ENCODE measurements around the gene CFD.
"Not testable (repeated sequence)": the region's sequence is repeated elsewhere in the genome, so short reads cannot be mapped to it uniquely, and the experiment has no call there.

The CFD gene

DNA sequence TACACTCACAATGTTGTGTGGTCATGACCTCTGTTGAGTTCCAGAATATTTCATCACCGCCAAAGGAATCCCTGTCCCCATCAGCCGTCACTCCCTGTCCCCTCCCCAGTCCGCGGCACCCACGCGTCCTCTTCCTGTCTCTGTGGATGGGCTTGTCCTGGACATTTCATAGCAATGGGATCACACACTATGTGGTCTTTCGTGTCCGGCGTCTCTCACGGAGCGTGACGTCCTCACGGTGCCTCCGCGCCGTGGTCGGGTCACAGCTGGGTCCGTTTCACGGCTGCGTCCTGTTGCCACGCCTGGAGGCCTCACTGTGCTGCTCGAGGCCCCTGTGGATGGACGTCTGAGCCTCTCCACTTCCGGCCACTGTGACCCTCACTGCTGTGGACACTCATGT, 25.2 kb upstream of the CFD start:
- ChIA-PET CTCF (no interaction called here), POLR2A (no interaction called here)
- TF ChIP-seq, protein P1, sequence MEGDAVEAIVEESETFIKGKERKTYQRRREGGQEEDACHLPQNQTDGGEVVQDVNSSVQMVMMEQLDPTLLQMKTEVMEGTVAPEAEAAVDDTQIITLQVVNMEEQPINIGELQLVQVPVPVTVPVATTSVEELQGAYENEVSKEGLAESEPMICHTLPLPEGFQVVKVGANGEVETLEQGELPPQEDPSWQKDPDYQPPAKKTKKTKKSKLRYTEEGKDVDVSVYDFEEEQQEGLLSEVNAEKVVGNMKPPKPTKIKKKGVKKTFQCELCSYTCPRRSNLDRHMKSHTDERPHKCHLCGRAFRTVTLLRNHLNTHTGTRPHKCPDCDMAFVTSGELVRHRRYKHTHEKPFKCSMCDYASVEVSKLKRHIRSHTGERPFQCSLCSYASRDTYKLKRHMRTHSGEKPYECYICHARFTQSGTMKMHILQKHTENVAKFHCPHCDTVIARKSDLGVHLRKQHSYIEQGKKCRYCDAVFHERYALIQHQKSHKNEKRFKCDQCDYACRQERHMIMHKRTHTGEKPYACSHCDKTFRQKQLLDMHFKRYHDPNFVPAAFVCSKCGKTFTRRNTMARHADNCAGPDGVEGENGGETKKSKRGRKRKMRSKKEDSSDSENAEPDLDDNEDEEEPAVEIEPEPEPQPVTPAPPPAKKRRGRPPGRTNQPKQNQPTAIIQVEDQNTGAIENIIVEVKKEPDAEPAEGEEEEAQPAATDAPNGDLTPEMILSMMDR (IDR thresholded peaks at IDR 0.05; ENCODE audit: insufficient read depth, low read length, missing control alignments), result no peak

DNA sequence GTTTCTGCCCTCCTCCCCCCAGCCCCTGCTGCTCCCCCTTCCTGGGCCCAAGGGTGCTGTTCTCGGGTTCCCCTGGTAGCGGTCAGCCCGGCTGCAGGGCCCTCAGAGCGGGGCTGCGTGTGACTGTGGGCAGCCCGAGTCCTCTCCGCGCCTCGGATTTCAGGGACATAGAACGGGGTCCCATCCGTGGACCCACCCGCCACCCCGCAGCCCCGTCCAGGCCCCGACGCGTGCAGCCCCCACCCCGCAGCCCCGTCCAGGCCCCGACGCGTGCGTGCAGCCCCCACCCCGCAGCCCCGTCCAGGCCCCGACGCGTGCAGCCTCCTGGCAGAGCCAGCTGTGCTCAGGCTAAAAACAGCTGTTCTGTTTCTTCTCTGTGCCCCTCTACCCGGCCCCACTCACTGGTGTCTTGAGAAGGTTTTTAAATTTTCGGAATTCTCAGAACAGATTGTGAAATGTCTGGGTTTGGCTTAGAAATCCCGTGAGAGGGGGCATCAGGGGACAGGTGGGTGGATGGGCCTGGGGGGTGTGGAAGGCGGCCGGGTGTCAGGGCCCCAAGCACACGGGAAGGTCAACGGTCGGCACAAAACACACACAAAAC, 24.2 kb upstream of the CFD start:
- TF ChIP-seq, protein P1 (IDR thresholded peaks at IDR 0.05; ENCODE audit: insufficient read depth, low read length, missing control alignments), result no peak
- CTCF ChIA-PET, result no interaction called here
- POLR2A ChIA-PET, result no interaction called here
- no peak overlapping the region for H3K4me3 ChIP-seq (ENCODE audit: low read depth, low read length)
- DNase-seq (ENCODE audit: low read depth, low spot score), result no peak

More for the DNA sequence above, 25.2 kb upstream of the CFD start:
- H3K4me3 ChIP-seq (ENCODE audit: low read depth, low read length), result no peak overlapping the region
- DNase-seq (ENCODE audit: low read depth, low spot score), result no peak

DNA sequence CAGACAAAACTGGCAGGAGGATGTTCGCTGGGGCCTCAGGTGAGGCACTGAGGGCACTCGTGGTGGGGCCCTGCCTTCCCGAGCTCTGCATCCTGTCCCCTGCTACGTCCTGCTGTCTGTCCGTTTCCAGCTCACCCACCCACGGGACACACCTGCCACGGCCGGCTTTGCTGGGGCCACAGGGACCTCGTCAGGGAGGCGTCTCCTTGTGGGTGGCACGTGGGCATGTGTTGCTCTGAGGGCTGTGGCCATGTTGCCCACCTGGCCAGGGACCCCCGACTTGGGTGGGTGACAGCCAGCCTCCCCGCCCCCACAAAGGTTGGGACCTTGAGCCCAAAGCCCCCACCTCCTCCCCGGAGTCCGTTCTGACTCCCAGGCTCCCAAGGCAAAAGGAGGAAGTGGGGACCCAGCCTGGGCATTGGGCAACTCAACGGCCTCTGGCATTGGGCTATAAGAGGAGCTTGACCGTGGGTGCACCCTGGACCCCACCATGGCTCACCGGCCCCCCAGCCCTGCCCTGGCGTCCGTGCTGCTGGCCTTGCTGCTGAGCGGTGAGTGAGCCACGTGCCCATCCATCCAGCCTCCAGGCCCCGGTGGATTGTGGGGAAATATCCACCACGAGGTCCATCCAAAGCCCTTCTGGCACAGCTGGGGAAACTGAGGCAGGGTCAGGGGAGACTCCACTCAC, 18.8 kb upstream of the CFD start, which contains the start of gene PRTN3:
PRTN3 (plus strand) TSS at position 481 of the 688 bp plus-strand sequence; CDS start at position 491, 10 bp downstream.
- POLR2A ChIA-PET, result no interaction called here
- CTCF ChIA-PET, result interaction anchor here (0.7 to 1.2 kb wide), 2 partner anchors 15 to 16 kb away, joined by 3 to 4 read pairs; no protein-coding TSS in a partner anchor
- H3K4me3 ChIP-seq (ENCODE audit: low read depth, low read length), result no peak within 1 kb of the TSS
- TF ChIP-seq, protein P1 (IDR thresholded peaks at IDR 0.05; ENCODE audit: insufficient read depth, low read length, missing control alignments), result no peak
- no peak for DNase-seq (ENCODE audit: low read depth, low spot score)

DNA sequence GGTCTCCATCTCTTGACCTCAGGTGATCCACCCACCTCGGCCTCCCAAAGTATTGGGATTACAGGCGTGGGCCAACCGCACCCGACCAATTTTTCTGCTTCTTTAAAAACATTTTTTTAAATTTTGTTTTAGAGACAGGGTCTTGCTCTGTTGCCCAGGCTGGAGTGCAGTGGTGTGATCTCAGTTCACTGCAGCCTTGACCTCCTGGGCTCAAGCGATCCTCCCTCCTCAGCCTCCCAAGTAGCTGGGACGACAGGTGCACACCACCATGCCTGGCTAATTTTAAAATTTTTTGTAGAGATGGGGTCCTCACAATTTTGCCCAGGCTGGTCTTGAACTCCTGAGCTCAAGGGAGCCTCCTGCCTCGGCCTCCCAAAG, 16.7 kb upstream of the CFD start:
- CTCF ChIA-PET, result interaction anchor here (1.4 kb wide), 1 partner anchor 14 kb away, joined by 4 read pairs; no protein-coding TSS in a partner anchor
- POLR2A ChIA-PET; DNase-seq (ENCODE audit: low read depth, low spot score); H3K4me3 ChIP-seq (ENCODE audit: low read depth, low read length): not testable (repeated sequence)

DNA sequence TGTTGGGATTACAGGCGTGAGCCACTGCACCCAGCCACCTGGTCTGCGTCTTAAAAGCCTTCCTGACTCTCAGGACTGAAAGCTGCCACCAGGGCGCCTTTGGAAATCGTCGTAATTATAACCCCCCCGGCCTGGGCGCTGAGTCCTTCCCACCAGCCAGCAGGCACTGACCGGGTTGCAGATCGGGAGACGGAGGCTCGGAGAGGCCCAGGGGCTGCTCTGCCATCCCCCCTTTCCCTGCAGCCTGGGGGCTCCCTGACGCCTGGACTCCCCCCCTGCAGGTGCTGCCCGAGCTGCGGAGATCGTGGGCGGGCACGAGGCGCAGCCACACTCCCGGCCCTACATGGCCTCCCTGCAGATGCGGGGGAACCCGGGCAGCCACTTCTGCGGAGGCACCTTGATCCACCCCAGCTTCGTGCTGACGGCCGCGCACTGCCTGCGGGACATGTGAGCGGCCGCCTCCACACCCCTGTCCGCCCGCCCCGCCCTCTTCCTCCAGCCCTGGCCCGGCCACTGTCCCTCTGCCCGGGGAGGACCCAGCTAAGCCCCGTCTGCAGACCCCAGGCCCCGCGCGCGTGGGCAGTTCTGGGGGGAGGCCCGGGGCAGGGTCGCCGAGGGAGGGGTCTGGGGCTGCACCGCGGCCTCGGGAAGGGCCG, 16.2 kb upstream of the CFD start:
- CTCF ChIA-PET, result interaction anchor here (1.4 kb wide), 1 partner anchor 13 kb away, joined by 4 read pairs; no protein-coding TSS in a partner anchor
- no peak for DNase-seq (ENCODE audit: low read depth, low spot score)
- TF ChIP-seq, protein P1 (IDR thresholded peaks at IDR 0.05; ENCODE audit: insufficient read depth, low read length, missing control alignments), result no peak
- no peak overlapping the region for H3K4me3 ChIP-seq (ENCODE audit: low read depth, low read length)
- POLR2A ChIA-PET, result no interaction called here

DNA sequence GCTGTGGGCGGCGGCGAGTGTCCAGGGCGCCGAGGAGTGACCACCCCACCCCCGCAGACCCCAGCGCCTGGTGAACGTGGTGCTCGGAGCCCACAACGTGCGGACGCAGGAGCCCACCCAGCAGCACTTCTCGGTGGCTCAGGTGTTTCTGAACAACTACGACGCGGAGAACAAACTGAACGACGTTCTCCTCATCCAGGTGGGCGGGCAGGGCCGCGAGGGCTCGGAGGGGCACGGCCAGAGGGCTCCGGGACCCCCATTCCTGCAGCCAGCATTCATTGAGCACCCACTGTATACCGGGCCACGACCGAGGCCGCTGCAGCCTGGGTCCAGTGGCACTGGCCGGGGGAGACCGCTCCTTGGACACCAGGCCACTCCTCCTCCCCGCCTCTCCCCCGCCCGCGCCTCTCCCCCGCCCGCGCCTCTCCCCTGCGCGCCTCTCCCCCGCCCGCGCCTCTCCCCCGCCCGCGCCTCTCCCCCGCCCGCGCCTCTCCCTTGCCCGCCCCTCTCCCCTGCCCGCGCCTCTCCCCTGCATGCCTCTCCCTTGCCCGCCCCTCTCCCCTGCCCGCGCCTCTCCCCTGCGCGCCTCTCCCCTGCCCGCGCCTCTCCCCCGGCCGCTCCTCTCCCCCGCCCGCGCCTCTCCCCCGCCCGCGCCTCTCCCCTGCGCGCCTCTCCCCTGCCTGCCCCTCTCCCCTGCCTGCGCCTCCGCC, 15.5 kb upstream of the CFD start:
- H3K4me3 ChIP-seq (ENCODE audit: low read depth, low read length), result no peak overlapping the region
- CTCF ChIA-PET, result no interaction called here
- POLR2A ChIA-PET, result no interaction called here
- DNase-seq (ENCODE audit: low read depth, low spot score), result no peak
- TF ChIP-seq, protein P1 (IDR thresholded peaks at IDR 0.05; ENCODE audit: insufficient read depth, low read length, missing control alignments), result no peak
